Testis (tissue), 3 donors: ENCODE data around the gene BCORL1. TPM values are rescaled to one million over a fixed set of nuclear protein-coding genes. Genes with fewer than 3 reads are reported as not detected.

ENCODE experiments used
- DNase-seq: peaks from one replicate; pipeline ENCODE4 v3.0.0-alpha.2; 2019
- H3K27ac ChIP-seq, 2 donors: fragments of 200-600 bp; sonication (generic); one replicate each; pipeline ENCODE4 v1.5.1; 2019
- H3K27me3 ChIP-seq: fragments of 200-600 bp; sonication (generic); one replicate; pipeline ENCODE4 v1.5.1; 2019
- H3K36me3 ChIP-seq: fragments of 200-600 bp; sonication (generic); one replicate; pipeline ENCODE4 v1.5.1; 2017; ENCODE audit warnings: low read depth; ENCODE audit errors: missing control alignments
- H3K4me1 ChIP-seq: fragments of 200-600 bp; sonication (generic); one replicate; pipeline ENCODE4 v1.5.1; 2019
- H3K4me3 ChIP-seq, 2 donors: fragments of 200-600 bp; sonication (generic); one replicate each; pipeline ENCODE4 v1.5.1; 2017 to 2019
- H3K9me3 ChIP-seq: fragments of 200-600 bp; sonication (generic); one replicate; pipeline ENCODE4 v1.5.1; 2017
- POLR2A ChIP-seq: fragments of 450-650 bp; IDR thresholded peaks from one replicate; pipeline ENCODE4 v1.6.1; 2017; ENCODE audit warnings: antibody characterized with exemption, mild to moderate bottlenecking, moderate library complexity
- WGBS, 2 donors: methylation state at CpG; one replicate each; pipeline ENCODE4 v1.1.5; 2018; 5-methylcytosine and 5-hydroxymethylcytosine counted together
- intact Hi-C: fragments of 100-400 bp; cut with DNase I; formaldehyde crosslinking; loops from one replicate; pipeline ENCODE4 v1.15.1; 2023; ENCODE audit warnings: low total_unique reads
- polyA plus RNA-seq: library from polyadenylated mRNA; stranded (reverse); fragments of 350-450 nt; fragmentation: Illumina TruSeq; extraction: RNeasy Lipid Tissue Mini Kit (QIAGEN cat#74804); gene quantifications from one replicate; pipeline ENCODE4 v1.2.3, GENCODE V29; 2014; ENCODE audit warnings: low read depth, low replicate concordance; ENCODE audit not compliant: insufficient read depth
- total RNA-seq, 2 donors: library from RNA; depleted of rRNA; stranded (reverse); fragments of >200 nt; gene quantifications; one replicate each; pipeline ENCODE4 v1.2.3, GENCODE V29; 2016
- TF ChIP-seq, protein P1 (sequence below), 3 experiments: fragments of 450-650 bp in 2 of 3; fragments of 200-600 bp in 1 of 3; sonication (generic) in 1 of 3; IDR thresholded peaks; one replicate each; pipeline ENCODE4 v1.5.1; 2016 to 2019; ENCODE audit warnings: antibody characterized with exemption in 3 of 3, mild to moderate bottlenecking in 2 of 3, moderate library complexity in 1 of 3

The BCORL1 gene
- total and polyA plus RNA-seq, 3 donors from 2014 or later = 27.7 to 33.1 (median 32.3) TPM

DNA sequence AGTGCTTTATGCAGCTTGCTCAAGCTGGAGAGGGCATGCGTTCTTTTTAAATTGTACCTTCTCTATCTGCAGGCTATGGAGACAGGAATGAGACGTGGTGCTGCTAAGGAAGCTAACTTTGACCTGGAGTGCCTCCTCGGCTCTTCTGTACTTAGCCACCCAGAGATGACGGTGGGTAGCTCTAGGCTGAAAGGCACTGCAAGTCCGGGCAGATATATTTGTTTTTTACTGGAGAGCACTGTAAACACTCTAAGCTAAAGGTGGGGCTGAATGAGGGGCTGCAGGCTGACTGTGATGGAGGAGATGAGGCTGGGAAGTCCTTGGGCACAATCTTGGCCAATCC, 115.7 kb downstream of the BCORL1 start:
- DNase-seq = no peak
- intact Hi-C loops = no loop called here
- Histone ChIP-seq H3K4me1 (no peaks in the 10 kb centered on the region), H3K36me3 (no peaks in the 10 kb centered on the region), H3K27ac (no peak overlapping the region), H3K27me3 (no peaks in the 10 kb centered on the region), H3K4me3 (no peak overlapping the region), H3K9me3 (no peaks in the 10 kb centered on the region)
- 40% methylated on average over 5 of the region's 5 CpGs; no CpG with 5 or more reads in 1 of the 2 donors for WGBS, 2 donors
- TF ChIP-seq POLR2A = no peak
- TF ChIP-seq, protein P1, sequence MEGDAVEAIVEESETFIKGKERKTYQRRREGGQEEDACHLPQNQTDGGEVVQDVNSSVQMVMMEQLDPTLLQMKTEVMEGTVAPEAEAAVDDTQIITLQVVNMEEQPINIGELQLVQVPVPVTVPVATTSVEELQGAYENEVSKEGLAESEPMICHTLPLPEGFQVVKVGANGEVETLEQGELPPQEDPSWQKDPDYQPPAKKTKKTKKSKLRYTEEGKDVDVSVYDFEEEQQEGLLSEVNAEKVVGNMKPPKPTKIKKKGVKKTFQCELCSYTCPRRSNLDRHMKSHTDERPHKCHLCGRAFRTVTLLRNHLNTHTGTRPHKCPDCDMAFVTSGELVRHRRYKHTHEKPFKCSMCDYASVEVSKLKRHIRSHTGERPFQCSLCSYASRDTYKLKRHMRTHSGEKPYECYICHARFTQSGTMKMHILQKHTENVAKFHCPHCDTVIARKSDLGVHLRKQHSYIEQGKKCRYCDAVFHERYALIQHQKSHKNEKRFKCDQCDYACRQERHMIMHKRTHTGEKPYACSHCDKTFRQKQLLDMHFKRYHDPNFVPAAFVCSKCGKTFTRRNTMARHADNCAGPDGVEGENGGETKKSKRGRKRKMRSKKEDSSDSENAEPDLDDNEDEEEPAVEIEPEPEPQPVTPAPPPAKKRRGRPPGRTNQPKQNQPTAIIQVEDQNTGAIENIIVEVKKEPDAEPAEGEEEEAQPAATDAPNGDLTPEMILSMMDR (IDR thresholded peaks at IDR 0.05) = no peak

DNA sequence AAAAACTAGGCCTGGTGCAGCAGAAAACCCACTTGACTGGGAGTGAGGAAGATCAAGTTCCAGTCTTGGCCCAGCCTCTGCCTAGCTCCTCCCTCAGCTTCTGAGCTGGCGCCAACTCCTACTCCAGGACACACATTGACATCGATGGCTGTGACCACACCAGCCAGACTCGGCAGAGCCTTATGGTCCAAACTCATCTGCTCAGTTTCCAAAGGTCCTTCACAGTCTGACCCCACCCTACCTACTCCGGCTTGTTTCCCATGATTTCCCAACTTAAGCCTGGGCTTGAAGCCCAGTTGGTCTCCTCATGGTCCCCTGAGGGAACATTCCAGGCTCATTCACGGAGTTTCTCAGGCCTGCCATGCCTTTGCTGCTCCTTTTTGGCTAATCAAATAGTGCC, 117.7 kb downstream of the BCORL1 start:
- H3K4me1 ChIP-seq = no peaks in the 10 kb centered on the region
- H3K36me3 ChIP-seq = no peaks in the 10 kb centered on the region
- intact Hi-C loops = no loop called here
- no peak overlapping the region for H3K27ac ChIP-seq
- WGBS, 2 donors = 24 to 74% methylated on average over 3 to 5 of the region's 5 CpGs
- H3K9me3 ChIP-seq = no peaks in the 10 kb centered on the region
- no peaks in the 10 kb centered on the region for H3K27me3 ChIP-seq
- peak; percentile 58 for DNase-seq
- H3K4me3 ChIP-seq = no peak overlapping the region
- TF ChIP-seq POLR2A = no peak
- TF ChIP-seq, protein P1 (IDR thresholded peaks at IDR 0.05) = no peak

DNA sequence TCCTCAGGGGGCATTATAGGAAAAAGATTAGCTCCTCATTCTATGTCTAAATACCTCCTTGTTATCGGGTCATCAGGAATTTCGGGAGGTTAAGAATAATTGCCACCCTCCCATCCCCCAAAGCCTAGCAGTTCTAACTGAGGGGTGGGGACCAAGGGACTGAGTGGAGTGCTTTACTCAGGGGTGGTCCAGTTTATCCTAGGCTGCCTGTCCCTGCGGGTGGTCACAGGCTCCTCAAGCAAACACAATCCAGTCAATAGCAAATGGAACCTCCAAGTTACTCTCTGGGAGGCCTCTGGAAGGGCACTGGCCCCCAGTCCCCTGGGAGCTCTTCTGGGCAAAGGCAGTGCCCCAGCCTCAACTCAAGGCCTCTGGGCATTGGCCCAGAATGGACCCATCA, 121.2 kb downstream of the BCORL1 start:
- Histone ChIP-seq H3K27ac (no peak overlapping the region), H3K36me3 (no peaks in the 10 kb centered on the region), H3K27me3 (no peaks in the 10 kb centered on the region), H3K4me1 (no peaks in the 10 kb centered on the region), H3K4me3 (no peak overlapping the region), H3K9me3 (no peaks in the 10 kb centered on the region)
- intact Hi-C loops = no loop called here
- 82 to 100% methylated on average over 2 to 3 of the region's 3 CpGs for WGBS, 2 donors
- no peak for DNase-seq
- TF ChIP-seq, protein P1 (IDR thresholded peaks at IDR 0.05) = no peak
- TF ChIP-seq POLR2A = no peak

DNA sequence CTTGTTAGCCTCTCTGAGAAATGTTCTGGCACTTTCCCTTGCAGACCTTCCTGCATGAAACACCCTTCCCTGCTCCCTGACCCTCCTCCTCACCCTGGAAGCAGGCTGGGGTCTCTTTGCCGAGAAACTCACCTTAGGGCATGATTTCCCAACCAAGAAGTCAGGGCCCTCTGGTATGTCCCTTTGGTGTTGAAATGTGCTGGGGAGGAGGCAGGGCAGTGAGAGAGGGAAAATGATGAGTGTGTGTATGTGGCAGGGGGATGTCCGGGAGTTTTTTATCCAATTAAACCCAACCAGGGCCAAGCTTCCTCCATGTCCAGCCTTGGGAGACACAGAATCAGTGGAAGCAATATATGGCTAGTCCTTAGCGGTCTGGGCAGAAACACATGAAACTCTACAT, 122.8 kb downstream of the BCORL1 start:
- intact Hi-C loops = no loop called here
- H3K27me3 ChIP-seq = no peaks in the 10 kb centered on the region
- no peak overlapping the region for H3K4me3 ChIP-seq
- H3K4me1 ChIP-seq = no peaks in the 10 kb centered on the region
- H3K9me3 ChIP-seq = no peaks in the 10 kb centered on the region
- H3K36me3 ChIP-seq = no peaks in the 10 kb centered on the region
- no peak for TF ChIP-seq POLR2A
- TF ChIP-seq, protein P1 (IDR thresholded peaks at IDR 0.05) = no peak
- no peak for DNase-seq
- 77 to 93% methylated on average over 2 to 3 of the region's 3 CpGs for WGBS, 2 donors
- no peak overlapping the region for H3K27ac ChIP-seq

DNA sequence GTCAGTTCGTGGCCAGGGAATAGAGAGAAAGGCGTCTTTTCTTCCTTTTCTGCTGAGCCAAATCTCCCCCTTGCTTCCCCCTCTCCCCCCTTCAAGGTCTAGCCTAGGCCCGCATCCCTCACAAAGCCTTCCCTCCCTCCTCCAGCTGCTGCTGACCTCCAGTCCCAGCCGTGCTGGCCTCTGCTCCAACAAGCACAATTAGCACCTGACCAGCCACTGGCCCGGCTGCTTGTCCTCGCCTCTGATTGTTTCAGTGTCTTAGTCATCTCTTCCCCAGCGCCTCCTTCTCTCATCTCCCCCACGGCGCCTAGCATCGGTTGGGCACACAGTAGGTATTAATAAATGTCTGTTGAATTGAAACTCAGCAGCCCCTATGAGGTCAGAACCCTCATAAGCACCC, 123.6 kb downstream of the BCORL1 start:
- Histone ChIP-seq H3K4me1 (no peaks in the 10 kb centered on the region), H3K36me3 (no peaks in the 10 kb centered on the region), H3K27me3 (no peaks in the 10 kb centered on the region), H3K27ac (no peak overlapping the region), H3K9me3 (no peaks in the 10 kb centered on the region), H3K4me3 (no peak overlapping the region)
- intact Hi-C loops = no loop called here
- DNase-seq = peak; percentile 54
- WGBS, 2 donors = 24 to 33% methylated on average over 6 to 10 of the region's 10 CpGs
- TF ChIP-seq POLR2A = no peak
- TF ChIP-seq, protein P1 (IDR thresholded peaks at IDR 0.05) = no peak
